SHP77 treated with DMSO at 0.1 percent for 48 hours (cell line): ENCODE data around the gene RIMBP2.

Experiments used
- DNase-seq: peaks from one replicate; lab custom pipeline; 2025; lab: John Stamatoyannopoulos, UW

Gene RIMBP2

GRCh38 chr12:130568501-130568900 lies 147.6 kb downstream of the RIMBP2 start:
- no peak for DNase-seq

GRCh38 chr12:130568041-130568440 lies 148.1 kb downstream of the RIMBP2 start:
- no peak for DNase-seq

GRCh38 chr12:130566446-130567155 lies 149.5 kb downstream of the RIMBP2 start:
- DNase-seq: no peak

GRCh38 chr12:130565189-130565588 lies 150.9 kb downstream of the RIMBP2 start:
- DNase-seq: no peak

GRCh38 chr12:130563323-130563722 lies 152.8 kb downstream of the RIMBP2 start:
- DNase-seq: peak; percentile 32

GRCh38 chr12:130562716-130563115 lies 153.4 kb downstream of the RIMBP2 start:
- DNase-seq: no peak

- no peak for DNase-seq
Measured at GRCh38 chr12:130560321-130560720, 155.8 kb downstream of the RIMBP2 start.

GRCh38 chr12:130559806-130560205 lies 156.3 kb downstream of the RIMBP2 start:
- DNase-seq: no peak

- DNase-seq: peak; percentile 65
Measured at GRCh38 chr12:130557886-130558765, 158.0 kb downstream of the RIMBP2 start.

- no peak for DNase-seq
Measured at GRCh38 chr12:130557201-130557600, 158.9 kb downstream of the RIMBP2 start.

- no peak for DNase-seq
Measured at GRCh38 chr12:130556486-130557055, 159.5 kb downstream of the RIMBP2 start.

GRCh38 chr12:130555628-130556485 lies 160.2 kb downstream of the RIMBP2 start:
- DNase-seq: peak; percentile 79

- DNase-seq: no peak
Measured at GRCh38 chr12:130555221-130555620, 160.9 kb downstream of the RIMBP2 start.

GRCh38 chr12:130552483-130552996 lies 163.6 kb downstream of the RIMBP2 start:
- no peak for DNase-seq

GRCh38 chr12:130549361-130549760 lies 166.7 kb downstream of the RIMBP2 start:
- no peak for DNase-seq

GRCh38 chr12:130547480-130548155 lies 168.5 kb downstream of the RIMBP2 start:
- no peak for DNase-seq

- DNase-seq: no peak
Measured at GRCh38 chr12:130546494-130546893, 169.6 kb downstream of the RIMBP2 start.

- DNase-seq: no peak
Measured at GRCh38 chr12:130545475-130545874, 170.6 kb downstream of the RIMBP2 start.

- DNase-seq: no peak
Measured at GRCh38 chr12:130540376-130540775, 175.7 kb downstream of the RIMBP2 start.

GRCh38 chr12:130538343-130539095 lies 177.6 kb downstream of the RIMBP2 start:
- no peak for DNase-seq
